ENCODE data around the gene YIPF2. TPM values are rescaled to one million over a fixed set of nuclear protein-coding genes. Genes with fewer than 3 reads are reported as not detected.

YIPF2 gene
- total and polyA plus RNA-seq, 10 of the 15 experiments (the other 5 are each of a cell fraction or from before 2014, with no cell fraction given), result 0.92 to 38.9 (median 17.6) TPM

DNA sequence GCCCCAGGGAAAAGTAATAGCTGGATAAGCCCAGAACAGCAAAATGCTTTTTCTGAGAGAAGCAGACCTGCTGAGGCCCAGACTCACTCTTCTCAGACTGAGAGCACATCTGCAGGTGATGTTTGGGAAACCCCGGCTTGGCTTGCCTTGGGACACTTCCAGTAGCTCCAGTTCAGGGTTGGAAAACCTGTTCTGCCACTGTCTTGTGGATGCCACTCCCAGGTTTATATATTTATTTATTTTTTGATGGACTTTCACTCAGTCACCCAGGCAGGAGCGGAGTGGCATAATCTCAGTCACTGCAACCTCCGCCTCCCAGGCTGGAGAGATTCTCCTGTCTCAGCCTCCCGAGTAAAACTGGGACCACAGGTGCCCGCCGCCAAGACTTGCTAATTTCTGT lies 24.4 kb upstream of the YIPF2 start (continued):
- no peak for TF ChIP-seq MXI1 (IDR thresholded peaks at IDR 0.05; ENCODE audit: low read depth, low read length)
- no peak for TF ChIP-seq SP1 (IDR thresholded peaks at IDR 0.05; ENCODE audit: low read depth, low read length)
- no peak for TF ChIP-seq SMARCA5 (IDR thresholded peaks at IDR 0.05)
- TF ChIP-seq, protein P1, sequence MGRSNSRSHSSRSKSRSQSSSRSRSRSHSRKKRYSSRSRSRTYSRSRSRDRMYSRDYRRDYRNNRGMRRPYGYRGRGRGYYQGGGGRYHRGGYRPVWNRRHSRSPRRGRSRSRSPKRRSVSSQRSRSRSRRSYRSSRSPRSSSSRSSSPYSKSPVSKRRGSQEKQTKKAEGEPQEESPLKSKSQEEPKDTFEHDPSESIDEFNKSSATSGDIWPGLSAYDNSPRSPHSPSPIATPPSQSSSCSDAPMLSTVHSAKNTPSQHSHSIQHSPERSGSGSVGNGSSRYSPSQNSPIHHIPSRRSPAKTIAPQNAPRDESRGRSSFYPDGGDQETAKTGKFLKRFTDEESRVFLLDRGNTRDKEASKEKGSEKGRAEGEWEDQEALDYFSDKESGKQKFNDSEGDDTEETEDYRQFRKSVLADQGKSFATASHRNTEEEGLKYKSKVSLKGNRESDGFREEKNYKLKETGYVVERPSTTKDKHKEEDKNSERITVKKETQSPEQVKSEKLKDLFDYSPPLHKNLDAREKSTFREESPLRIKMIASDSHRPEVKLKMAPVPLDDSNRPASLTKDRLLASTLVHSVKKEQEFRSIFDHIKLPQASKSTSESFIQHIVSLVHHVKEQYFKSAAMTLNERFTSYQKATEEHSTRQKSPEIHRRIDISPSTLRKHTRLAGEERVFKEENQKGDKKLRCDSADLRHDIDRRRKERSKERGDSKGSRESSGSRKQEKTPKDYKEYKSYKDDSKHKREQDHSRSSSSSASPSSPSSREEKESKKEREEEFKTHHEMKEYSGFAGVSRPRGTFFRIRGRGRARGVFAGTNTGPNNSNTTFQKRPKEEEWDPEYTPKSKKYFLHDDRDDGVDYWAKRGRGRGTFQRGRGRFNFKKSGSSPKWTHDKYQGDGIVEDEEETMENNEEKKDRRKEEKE (IDR thresholded peaks at IDR 0.05), result no peak

DNA sequence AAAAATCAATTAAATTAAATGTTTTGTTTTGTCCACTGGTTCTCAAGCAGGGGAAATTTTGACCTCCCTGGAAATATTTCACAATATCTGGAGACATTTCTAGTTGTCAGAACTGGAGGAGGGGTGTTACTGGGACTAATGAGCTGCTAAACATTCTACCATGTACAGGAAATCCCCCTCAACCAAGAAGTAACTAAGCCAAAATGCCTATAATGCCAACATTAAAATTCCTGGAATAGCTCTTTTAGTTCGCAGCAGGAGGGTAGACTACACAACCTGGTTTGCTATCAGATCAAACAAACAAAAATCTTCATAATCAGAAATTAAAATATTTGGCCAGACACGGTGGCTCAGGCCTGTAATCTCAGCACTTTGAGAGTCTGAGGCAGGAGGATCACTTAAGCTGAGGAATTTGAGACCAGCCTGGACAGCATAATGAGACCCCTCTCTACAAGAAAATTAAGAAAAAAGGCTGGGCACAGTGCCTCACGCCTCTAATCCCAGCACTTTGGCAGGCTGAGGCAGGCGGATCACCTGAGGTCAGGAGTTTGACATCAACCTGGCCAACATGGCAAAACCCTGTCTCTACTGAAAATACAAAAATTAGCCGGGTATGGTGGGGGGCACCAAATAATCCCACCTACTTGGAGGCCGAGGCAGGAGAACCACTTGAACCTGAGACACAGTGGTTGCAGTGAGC lies 18.7 kb upstream of the YIPF2 start:
- FAIRE-seq (no peak), DNase-seq (ENCODE audit: low read depth, low spot score) (no peak), ATAC-seq (no peak)
- H3K9me3 ChIP-seq (replicated peaks; ENCODE audit: control insufficient read depth, insufficient read depth, low read length), result no peaks in the 10 kb centered on the region
- ChIA-PET SMC1A (ENCODE audit: uncharacterized antibody, unreplicated experiment) (interaction anchor here (1.2 kb wide), 1 partner anchor 19 kb away, joined by 4 read pairs; no protein-coding TSS in a partner anchor), RAD21 (ENCODE audit: unreplicated experiment) (interaction anchor here (0.7 to 1.2 kb wide), 2 partner anchors 25 to 89 kb away, joined by 3 to 4 read pairs; no protein-coding TSS in a partner anchor), POLR2A (interaction anchor here (0.5 to 0.9 kb wide), 5 partner anchors 8 to 80 kb away, joined by 3 to 4 read pairs (median 3); partner anchors contain the start of gene SMARCA4), CTCF (interaction anchor here (0.8 to 2.4 kb wide), 4 partner anchors 16 to 179 kb away, joined by 3 to 7 read pairs (median 4); no protein-coding TSS in a partner anchor)
- H3K27ac ChIP-seq (ENCODE audit: control insufficient read depth, insufficient read depth), result no peak overlapping the region
- H3K79me2 ChIP-seq (ENCODE audit: control insufficient read depth, insufficient read depth, low read length), result no peaks in the 10 kb centered on the region
- BruUV-seq (replicated peaks), result no TSS peak
- 85% methylated on average over 6 of the region's 6 CpGs for WGBS (ENCODE audit: insufficient coverage, insufficient replicate concordance, low lambda C conversion rate, missing lambda C conversion rate)
- in situ Hi-C loops (cut with MboI) (no loop called here), intact Hi-C loops (cut with micrococcal nuclease; ENCODE audit: unreplicated experiment) (loop anchor here (10.0 kb wide), 1 partner anchor 58 kb away; no protein-coding TSS in a partner anchor)
- TF ChIP-seq KLF5 (IDR thresholded peaks at IDR 0.05; ENCODE audit: partially characterized antibody) (no peak), SREBF2 (IDR thresholded peaks at IDR 0.05; ENCODE audit: low read length) (no peak), MTA2 (IDR thresholded peaks at IDR 0.05; ENCODE audit: low read depth) (0 out of 2 replicates have a peak, but pooled peaks have one; percentile 33), CREB1 (IDR thresholded peaks at IDR 0.05; ENCODE audit: low read depth) (no peak)
- no peak overlapping the region for H3K9ac ChIP-seq (ENCODE audit: control insufficient read depth, insufficient read depth, low read length)
- no peak overlapping the region for H2AFZ ChIP-seq (ENCODE audit: control insufficient read depth, low read depth, low read length)
- no peaks in the 10 kb centered on the region for H3K27me3 ChIP-seq (replicated peaks in 1 of 2; ENCODE audit: control insufficient read depth in 2 of 2, insufficient read depth in 2 of 2, low read length in 1 of 2)
- H3K4me3 ChIP-seq, result no peak overlapping the region
- no peaks in the 10 kb centered on the region for H3K36me3 ChIP-seq (ENCODE audit: control insufficient read depth in 2 of 2, insufficient read depth in 2 of 2, low read length in 1 of 2)
- H4K20me1 ChIP-seq (ENCODE audit: control insufficient read depth, insufficient read depth), result no peaks in the 10 kb centered on the region
- no peaks in the 10 kb centered on the region for H3K4me1 ChIP-seq (ENCODE audit: control insufficient read depth, insufficient read depth, low read length)
- no peak overlapping the region for H3K4me2 ChIP-seq (ENCODE audit: control insufficient read depth, insufficient read depth)
